Measurements from ENCODE around the gene TXNRD3. TPM values are rescaled to one million over a fixed set of nuclear protein-coding genes. Genes with fewer than 3 reads are reported as not detected.

Gene TXNRD3
- total RNA-seq, 2 experiments from 2014 or later, result not detected

DNA sequence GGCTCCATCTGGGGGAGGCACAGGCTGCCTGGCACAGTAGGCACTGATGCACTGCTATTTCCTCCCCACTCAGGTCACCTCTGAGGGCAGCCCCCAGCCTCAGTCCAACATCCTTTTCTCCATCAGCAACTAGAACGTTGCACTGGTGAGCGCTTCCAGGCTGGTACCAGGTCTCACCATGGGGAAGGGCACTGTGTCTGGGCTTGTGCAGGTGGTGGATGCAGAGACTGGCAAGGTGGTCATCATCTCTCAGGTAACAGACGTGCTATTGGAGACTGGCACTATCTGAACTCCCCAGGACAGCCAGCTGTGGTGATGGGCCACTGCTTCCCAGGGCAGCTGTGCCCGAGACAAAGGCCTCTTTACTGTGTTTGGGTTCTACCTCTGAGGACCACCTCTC is 8.3 kb upstream of the TXNRD3 start:
- CTCF ChIA-PET (ENCODE audit: unreplicated experiment), result no interaction called here

DNA sequence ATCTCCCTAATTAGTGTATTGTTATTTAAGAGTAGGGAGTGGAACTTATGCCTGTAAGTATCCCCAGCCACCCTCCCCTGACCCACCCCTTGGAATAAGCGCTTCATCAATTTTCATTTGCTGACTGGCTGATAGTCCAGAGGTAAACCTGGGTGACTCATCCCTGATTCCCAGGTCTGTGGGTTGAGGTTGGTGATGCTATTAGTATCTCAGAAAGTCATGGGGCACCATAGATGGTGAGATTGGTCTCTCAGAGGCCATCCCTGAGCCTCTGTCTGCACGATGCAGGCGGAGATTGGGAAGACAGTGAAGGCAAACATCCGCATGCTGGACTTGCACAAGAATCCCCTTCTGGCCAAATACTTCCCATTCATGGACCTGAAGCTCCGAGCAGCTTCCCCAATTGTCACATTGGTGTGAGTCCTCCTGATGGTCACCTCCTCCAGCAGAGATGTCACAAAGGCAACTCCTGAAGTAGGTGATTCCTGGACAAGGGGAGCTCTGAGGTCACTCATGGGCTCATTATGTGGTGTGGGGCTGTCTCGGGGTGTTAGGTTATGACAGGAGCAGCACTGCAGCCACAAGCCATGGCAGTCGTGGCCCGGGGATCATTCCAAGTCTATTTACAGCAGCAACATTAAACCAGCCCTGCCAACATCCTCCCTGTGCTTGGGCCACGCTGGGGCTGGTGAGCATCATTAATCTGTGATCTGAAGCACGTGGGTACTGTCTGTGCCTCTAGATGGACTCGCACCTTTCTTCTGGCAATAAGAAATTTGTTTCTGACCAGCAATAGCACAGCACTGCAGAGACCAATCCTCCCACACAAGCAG is 6.8 kb upstream of the TXNRD3 start:
- POLR2A ChIA-PET, result no interaction called here
- no peaks in the 10 kb centered on the region for H3K79me2 ChIP-seq (ENCODE audit: insufficient read depth, low read depth, low read length)

More for the DNA sequence above, 8.3 kb upstream of the TXNRD3 start:
- no peaks in the 10 kb centered on the region for H3K9me3 ChIP-seq (ENCODE audit: low read length)
- no TSS peak for BruUV-seq (replicated peaks)
- DNase-seq (ENCODE audit: low spot score), result no peak
- no peak overlapping the region for H3K4me2 ChIP-seq (ENCODE audit: low read length)
- no peak overlapping the region for H3K4me3 ChIP-seq (ENCODE audit: low read depth, low read length, poor library complexity, severe bottlenecking)
- POLR2A ChIA-PET, result no interaction called here
- intact Hi-C loops (cut with micrococcal nuclease; ENCODE audit: unreplicated experiment), result no loop called here
- H2AFZ ChIP-seq (ENCODE audit: low read length), result no peak overlapping the region
- H3K9me2 ChIP-seq (ENCODE audit: insufficient read depth, low read length), result no peaks in the 10 kb centered on the region
- no peak overlapping the region for H3K27ac ChIP-seq (ENCODE audit: low read depth, low read length, poor library complexity, severe bottlenecking)
- H3K79me2 ChIP-seq (ENCODE audit: insufficient read depth, low read depth, low read length), result no peaks in the 10 kb centered on the region
- no peaks in the 10 kb centered on the region for H4K20me1 ChIP-seq (ENCODE audit: insufficient read depth, low read length)
- no peaks in the 10 kb centered on the region for H3K36me3 ChIP-seq (ENCODE audit: insufficient read depth, low read length)
- TF ChIP-seq EZH2phosphoT487 (IDR thresholded peaks at IDR 0.05; ENCODE audit: borderline replicate concordance, low read depth, low read length), result no peak
- TF ChIP-seq, protein P1, sequence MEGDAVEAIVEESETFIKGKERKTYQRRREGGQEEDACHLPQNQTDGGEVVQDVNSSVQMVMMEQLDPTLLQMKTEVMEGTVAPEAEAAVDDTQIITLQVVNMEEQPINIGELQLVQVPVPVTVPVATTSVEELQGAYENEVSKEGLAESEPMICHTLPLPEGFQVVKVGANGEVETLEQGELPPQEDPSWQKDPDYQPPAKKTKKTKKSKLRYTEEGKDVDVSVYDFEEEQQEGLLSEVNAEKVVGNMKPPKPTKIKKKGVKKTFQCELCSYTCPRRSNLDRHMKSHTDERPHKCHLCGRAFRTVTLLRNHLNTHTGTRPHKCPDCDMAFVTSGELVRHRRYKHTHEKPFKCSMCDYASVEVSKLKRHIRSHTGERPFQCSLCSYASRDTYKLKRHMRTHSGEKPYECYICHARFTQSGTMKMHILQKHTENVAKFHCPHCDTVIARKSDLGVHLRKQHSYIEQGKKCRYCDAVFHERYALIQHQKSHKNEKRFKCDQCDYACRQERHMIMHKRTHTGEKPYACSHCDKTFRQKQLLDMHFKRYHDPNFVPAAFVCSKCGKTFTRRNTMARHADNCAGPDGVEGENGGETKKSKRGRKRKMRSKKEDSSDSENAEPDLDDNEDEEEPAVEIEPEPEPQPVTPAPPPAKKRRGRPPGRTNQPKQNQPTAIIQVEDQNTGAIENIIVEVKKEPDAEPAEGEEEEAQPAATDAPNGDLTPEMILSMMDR (conservative IDR thresholded peaks at IDR 0.05; ENCODE audit: low read length), result no peak
- H3K4me1 ChIP-seq (ENCODE audit: insufficient read depth, low read length, poor library complexity, severe bottlenecking), result no peaks in the 10 kb centered on the region

More for the DNA sequence above, 6.8 kb upstream of the TXNRD3 start:
- H4K20me1 ChIP-seq (ENCODE audit: insufficient read depth, low read length), result no peaks in the 10 kb centered on the region
- DNase-seq (ENCODE audit: low spot score), result no peak
- no peak for TF ChIP-seq EZH2phosphoT487 (IDR thresholded peaks at IDR 0.05; ENCODE audit: borderline replicate concordance, low read depth, low read length)
- TF ChIP-seq, protein P1 (conservative IDR thresholded peaks at IDR 0.05; ENCODE audit: low read length), result no peak
- no TSS peak for BruUV-seq (replicated peaks)
- no peak overlapping the region for H3K27ac ChIP-seq (ENCODE audit: low read depth, low read length, poor library complexity, severe bottlenecking)
- no peak overlapping the region for H3K4me3 ChIP-seq (ENCODE audit: low read depth, low read length, poor library complexity, severe bottlenecking)
- H2AFZ ChIP-seq (ENCODE audit: low read length), result no peak overlapping the region
- H3K4me2 ChIP-seq (ENCODE audit: low read length), result no peak overlapping the region
- no peaks in the 10 kb centered on the region for H3K9me3 ChIP-seq (ENCODE audit: low read length)
- no peaks in the 10 kb centered on the region for H3K9me2 ChIP-seq (ENCODE audit: insufficient read depth, low read length)
- no peaks in the 10 kb centered on the region for H3K36me3 ChIP-seq (ENCODE audit: insufficient read depth, low read length)
- no peaks in the 10 kb centered on the region for H3K4me1 ChIP-seq (ENCODE audit: insufficient read depth, low read length, poor library complexity, severe bottlenecking)
- CTCF ChIA-PET (ENCODE audit: unreplicated experiment), result no interaction called here
- intact Hi-C loops (cut with micrococcal nuclease; ENCODE audit: unreplicated experiment), result no loop called here
